ENCODE measurements around the gene FLRT2.

FLRT2 gene

GRCh38 chr14:85546390-85546789 is 16.4 kb downstream of the FLRT2 start:
- TF ChIP-seq RAD21 (IDR thresholded peaks at IDR 0.05; ENCODE audit: low read depth): no peak
- TF ChIP-seq FOXM1 (IDR thresholded peaks at IDR 0.05; ENCODE audit: borderline replicate concordance, low read depth): no peak
- no peak for TF ChIP-seq EP300 (IDR thresholded peaks at IDR 0.05; ENCODE audit: borderline replicate concordance)
- no peak for TF ChIP-seq TEAD4 (IDR thresholded peaks at IDR 0.05)
- no peak for TF ChIP-seq NFIC (IDR thresholded peaks at IDR 0.05)
- TF ChIP-seq TCF12 (IDR thresholded peaks at IDR 0.05; ENCODE audit: low read depth): no peak
- TF ChIP-seq YY1 (IDR thresholded peaks at IDR 0.05; ENCODE audit: low read depth): no peak
- no peak for TF ChIP-seq CREB1 (IDR thresholded peaks at IDR 0.05; ENCODE audit: low read depth)
- TF ChIP-seq EGR1 (IDR thresholded peaks at IDR 0.05): no peak
- TF ChIP-seq MAX (IDR thresholded peaks at IDR 0.05): no peak
- TF ChIP-seq ZBTB7A (IDR thresholded peaks at IDR 0.05; ENCODE audit: low read depth): no peak
- TF ChIP-seq CEBPB (IDR thresholded peaks at IDR 0.05): no peak
- TF ChIP-seq USF1 (IDR thresholded peaks at IDR 0.05): no peak
- TF ChIP-seq TAF1 (IDR thresholded peaks at IDR 0.05; ENCODE audit: low read depth): no peak
- TF ChIP-seq REST (IDR thresholded peaks at IDR 0.05; ENCODE audit: low read depth): no peak

- TF ChIP-seq TEAD4 (IDR thresholded peaks at IDR 0.05) (no peak), CREB1 (IDR thresholded peaks at IDR 0.05; ENCODE audit: low read depth) (no peak), TCF12 (IDR thresholded peaks at IDR 0.05; ENCODE audit: low read depth) (no peak), NFIC (IDR thresholded peaks at IDR 0.05) (no peak), TAF1 (IDR thresholded peaks at IDR 0.05; ENCODE audit: low read depth) (no peak), MAX (IDR thresholded peaks at IDR 0.05) (no peak), RAD21 (IDR thresholded peaks at IDR 0.05; ENCODE audit: low read depth) (no peak), ZBTB7A (IDR thresholded peaks at IDR 0.05; ENCODE audit: low read depth) (no peak), YY1 (IDR thresholded peaks at IDR 0.05; ENCODE audit: low read depth) (no peak), CEBPB (IDR thresholded peaks at IDR 0.05) (no peak), USF1 (IDR thresholded peaks at IDR 0.05) (no peak)
Measured at GRCh38 chr14:85549697-85550096, 19.8 kb downstream of the FLRT2 start.

GRCh38 chr14:85554106-85554505 is 24.2 kb downstream of the FLRT2 start:
- TF ChIP-seq FOXM1 (IDR thresholded peaks at IDR 0.05; ENCODE audit: borderline replicate concordance, low read depth) (no peak), NFIC (IDR thresholded peaks at IDR 0.05) (no peak), TEAD4 (IDR thresholded peaks at IDR 0.05) (no peak)

GRCh38 chr14:85556267-85556666 is 26.3 kb downstream of the FLRT2 start:
- no peak for TF ChIP-seq EGR1 (IDR thresholded peaks at IDR 0.05)
- no peak for TF ChIP-seq YY1 (IDR thresholded peaks at IDR 0.05; ENCODE audit: low read depth)
- no peak for TF ChIP-seq USF1 (IDR thresholded peaks at IDR 0.05)
- TF ChIP-seq EP300 (IDR thresholded peaks at IDR 0.05; ENCODE audit: borderline replicate concordance): no peak
- no peak for TF ChIP-seq CREB1 (IDR thresholded peaks at IDR 0.05; ENCODE audit: low read depth)
- no peak for TF ChIP-seq RAD21 (IDR thresholded peaks at IDR 0.05; ENCODE audit: low read depth)
- TF ChIP-seq NFIC (IDR thresholded peaks at IDR 0.05): no peak
- TF ChIP-seq ZBTB7A (IDR thresholded peaks at IDR 0.05; ENCODE audit: low read depth): no peak
- no peak for TF ChIP-seq MAX (IDR thresholded peaks at IDR 0.05)
- TF ChIP-seq REST (IDR thresholded peaks at IDR 0.05; ENCODE audit: low read depth): no peak
- TF ChIP-seq TEAD4 (IDR thresholded peaks at IDR 0.05): no peak

GRCh38 chr14:85558505-85558904 is 28.6 kb downstream of the FLRT2 start:
- TF ChIP-seq FOXM1 (IDR thresholded peaks at IDR 0.05; ENCODE audit: borderline replicate concordance, low read depth) (no peak), EGR1 (IDR thresholded peaks at IDR 0.05) (no peak), USF1 (IDR thresholded peaks at IDR 0.05) (no peak), CREB1 (IDR thresholded peaks at IDR 0.05; ENCODE audit: low read depth) (no peak), RAD21 (IDR thresholded peaks at IDR 0.05; ENCODE audit: low read depth) (no peak), ZBTB7A (IDR thresholded peaks at IDR 0.05; ENCODE audit: low read depth) (no peak), MAX (IDR thresholded peaks at IDR 0.05) (no peak), CEBPB (IDR thresholded peaks at IDR 0.05) (no peak), EP300 (IDR thresholded peaks at IDR 0.05; ENCODE audit: borderline replicate concordance) (no peak), NFIC (IDR thresholded peaks at IDR 0.05) (no peak), REST (IDR thresholded peaks at IDR 0.05; ENCODE audit: low read depth) (no peak), TEAD4 (IDR thresholded peaks at IDR 0.05) (no peak), TAF1 (IDR thresholded peaks at IDR 0.05; ENCODE audit: low read depth) (no peak), TCF12 (IDR thresholded peaks at IDR 0.05; ENCODE audit: low read depth) (no peak)

Data from Ishikawa (cell line).